UCSD-AML1 (cell line): Measurements from ENCODE around the gene FBXO9.
A peak's percentile ranks its signal among the peaks of the same experiment; 100 is the strongest.

ENCODE experiments used
- DNase-seq: peaks from one replicate; lab custom pipeline; 2025; ENCODE audit not compliant: unreplicated experiment; lab: John Stamatoyannopoulos, UW

Gene FBXO9

DNA sequence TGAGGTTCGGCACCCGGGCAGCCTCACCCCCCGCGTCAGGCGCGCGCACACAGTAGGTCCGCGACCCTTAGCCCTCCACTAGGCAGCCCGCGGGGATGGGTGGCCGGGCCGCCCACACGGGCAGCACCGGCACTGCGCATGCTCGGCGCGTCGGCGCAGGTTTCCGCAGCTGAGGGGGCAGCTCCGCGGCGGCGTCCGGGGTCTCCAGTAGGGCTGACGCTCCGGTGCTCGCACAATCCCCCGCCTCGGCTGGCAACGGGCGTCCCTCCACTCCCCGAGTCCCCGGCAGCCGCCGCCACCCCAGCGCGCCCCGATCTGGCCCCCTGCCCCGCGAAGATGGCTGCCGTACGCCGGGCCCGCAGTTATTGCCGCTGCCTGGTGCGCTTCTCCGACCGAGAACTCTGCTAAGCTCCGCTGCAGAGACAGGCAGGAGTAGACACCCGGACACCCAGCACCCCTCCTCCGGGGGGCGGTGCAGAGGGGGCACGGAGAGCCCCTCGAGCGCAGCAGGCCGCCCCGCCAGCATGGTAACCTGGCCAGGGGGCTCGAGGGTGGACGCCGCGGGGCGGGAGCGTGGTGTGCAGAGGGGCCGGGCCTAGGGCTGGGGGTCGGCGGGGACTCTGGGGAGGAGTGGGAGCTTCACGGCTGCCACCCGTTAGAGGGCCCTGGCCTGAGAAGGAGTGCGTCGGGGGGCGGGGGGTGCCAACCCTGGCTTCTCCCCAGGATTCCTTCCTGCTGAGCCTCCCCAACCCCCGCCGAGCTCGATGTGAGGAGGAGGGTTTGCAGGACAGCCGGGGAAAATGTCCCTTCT lies at the start of gene FBXO9:
Gene FBXO9, plus strand, starts transcription at position 139 of the 811 bp plus-strand sequence. Its CDS starts 386 bp downstream, at position 525.
- DNase-seq: peak; percentile 80

DNA sequence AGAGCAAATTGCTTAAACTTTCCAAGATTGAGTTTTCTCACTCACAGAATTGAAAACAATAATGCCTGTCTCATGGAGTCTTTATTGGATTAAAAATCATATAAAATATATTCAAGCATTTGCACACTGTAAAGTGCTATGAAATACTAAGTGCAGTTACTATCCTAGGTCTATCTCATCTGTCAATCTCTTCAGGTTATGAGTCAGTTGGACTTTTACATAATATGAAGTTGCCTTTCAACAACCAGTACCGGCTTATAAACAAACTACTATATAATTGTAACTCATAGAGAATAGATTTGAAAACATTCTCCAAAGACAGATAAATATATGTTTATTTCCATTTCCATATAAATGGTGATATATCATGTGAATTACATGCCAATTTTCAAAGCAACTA lies 49.7 kb upstream of the FBXO9 start:
- no peak for DNase-seq

DNA sequence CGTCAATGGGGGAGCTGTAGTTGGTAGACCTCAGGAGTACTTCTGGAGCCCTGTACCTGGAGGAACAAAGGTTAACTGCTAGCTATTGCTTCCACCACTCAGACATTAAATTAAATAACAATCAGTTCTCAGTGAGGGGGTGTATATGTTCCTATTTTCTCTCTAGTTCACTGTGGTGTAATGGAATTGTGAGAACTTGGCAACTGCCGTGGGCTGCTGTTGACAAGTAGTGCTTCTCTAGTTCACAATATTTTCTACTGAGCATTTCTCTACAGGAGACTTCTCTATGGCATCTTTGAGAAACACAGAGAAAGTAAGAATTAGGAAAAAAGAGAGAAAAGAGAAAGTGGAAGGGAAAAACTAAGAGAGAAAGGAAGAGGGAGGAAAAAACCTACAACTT lies 46.8 kb upstream of the FBXO9 start:
- no peak for DNase-seq

- DNase-seq: no peak
Observed at GRCh38 chr6:53020005-53020744, 45.0 kb upstream of the FBXO9 start.

GRCh38 chr6:53023323-53023722 lies 41.9 kb upstream of the FBXO9 start:
- DNase-seq: no peak

GRCh38 chr6:53026526-53026925 lies 38.7 kb upstream of the FBXO9 start:
- DNase-seq: no peak

GRCh38 chr6:53027131-53027718 lies 38.0 kb upstream of the FBXO9 start:
- DNase-seq: no peak

DNA sequence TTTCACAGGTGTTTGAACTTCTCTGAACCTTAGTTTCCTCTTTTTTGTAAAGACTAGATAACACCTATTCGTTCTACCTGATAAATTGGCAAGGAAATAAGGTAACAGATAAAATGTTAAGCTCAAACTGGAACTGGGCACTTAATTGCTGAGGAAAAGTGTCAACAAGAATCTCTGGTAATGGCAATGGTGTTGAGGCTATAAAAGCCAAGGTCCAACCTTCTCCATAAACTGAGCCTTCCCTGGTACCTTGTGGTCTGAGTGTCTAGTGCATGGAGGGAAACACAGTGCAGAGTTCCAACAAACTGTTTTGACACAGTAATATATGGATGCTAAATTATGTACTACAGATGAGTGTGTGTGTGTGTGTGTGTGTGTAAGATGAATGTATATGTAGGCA lies 36.7 kb upstream of the FBXO9 start:
- no peak for DNase-seq

GRCh38 chr6:53029257-53029656 lies 35.9 kb upstream of the FBXO9 start:
- no peak for DNase-seq

DNA sequence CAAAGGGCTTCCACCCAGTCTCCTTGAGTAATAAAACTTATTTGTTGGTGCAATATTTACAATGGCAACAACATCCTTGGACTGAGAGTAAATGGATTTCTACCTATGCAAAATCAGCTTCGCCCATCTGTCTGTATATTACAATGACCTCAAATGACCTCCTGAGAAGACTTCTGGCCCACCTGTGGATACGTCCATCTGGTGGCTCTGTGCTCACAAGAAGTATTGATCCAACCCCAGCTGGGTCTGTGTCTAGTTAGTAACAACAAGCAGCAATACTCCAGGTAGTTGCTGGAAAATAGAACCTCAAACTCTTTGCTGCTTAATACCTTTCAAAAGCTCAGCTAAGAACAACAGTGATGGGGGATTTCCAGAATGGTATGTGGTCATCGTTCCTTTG lies 35.4 kb upstream of the FBXO9 start:
- DNase-seq: no peak

DNA sequence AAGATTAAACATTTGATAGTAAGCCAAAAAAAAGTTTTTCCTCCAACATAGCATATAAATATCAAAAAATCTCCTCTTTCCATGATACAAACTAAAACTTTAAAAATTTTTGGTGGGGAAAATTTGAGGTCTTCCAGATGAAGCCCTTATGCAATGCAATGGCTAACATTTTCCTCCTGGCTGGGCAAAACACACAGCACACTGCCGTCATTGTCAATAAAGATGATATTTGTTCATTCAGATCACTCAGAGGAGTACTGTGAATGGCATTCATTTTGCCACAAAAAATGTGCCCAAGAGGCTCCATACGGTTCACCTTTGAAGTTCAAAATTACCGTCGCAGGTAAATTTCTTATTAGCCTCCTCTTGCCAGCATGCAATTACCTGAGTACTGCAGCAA lies 33.9 kb upstream of the FBXO9 start:
- no peak for DNase-seq

GRCh38 chr6:53032849-53033248 lies 32.4 kb upstream of the FBXO9 start:
- DNase-seq: no peak

DNA sequence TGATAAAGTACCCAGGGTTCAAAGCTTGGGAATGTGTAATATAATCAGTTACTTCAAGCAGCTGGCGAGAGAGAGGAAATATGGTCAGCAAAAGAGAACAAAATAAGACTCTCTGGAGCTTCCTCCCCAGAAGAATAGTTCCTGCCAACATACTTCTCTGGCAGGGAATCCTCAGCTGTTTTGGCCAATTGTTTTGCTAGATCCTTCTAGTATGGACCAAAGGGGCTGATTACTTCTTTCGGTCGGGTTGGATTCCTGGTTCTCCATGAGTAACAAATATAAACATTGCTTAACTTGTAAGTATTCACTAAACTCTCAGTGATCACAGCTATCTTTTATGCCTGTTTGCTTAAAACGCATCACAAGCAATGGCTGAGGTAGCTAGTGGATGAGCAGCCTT lies 31.4 kb upstream of the FBXO9 start:
- no peak for DNase-seq

GRCh38 chr6:53035549-53036213 lies 29.5 kb upstream of the FBXO9 start:
- DNase-seq: peak; percentile 11

GRCh38 chr6:53038141-53038540 lies 27.1 kb upstream of the FBXO9 start:
- no peak for DNase-seq

DNA sequence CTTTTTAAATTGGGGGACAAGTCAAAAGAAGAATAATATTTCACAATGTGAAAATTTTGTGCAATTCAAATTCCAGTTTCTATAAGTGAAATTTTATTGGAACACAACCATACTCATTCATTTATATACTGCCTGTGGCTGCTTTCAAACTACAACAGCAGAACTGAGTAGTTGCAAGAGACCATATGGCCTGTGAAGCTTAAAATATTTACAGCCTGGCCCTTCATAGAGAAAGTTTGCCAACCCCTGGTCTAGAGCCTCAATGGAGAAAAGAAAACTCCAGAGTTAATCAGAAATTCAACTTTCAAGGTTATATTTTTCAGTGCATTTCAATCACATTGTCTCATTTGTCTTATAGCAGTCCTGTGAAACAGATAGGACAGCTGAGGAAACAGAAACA lies 26.6 kb upstream of the FBXO9 start:
- no peak for DNase-seq

GRCh38 chr6:53041356-53041755 lies 23.8 kb upstream of the FBXO9 start:
- no peak for DNase-seq

GRCh38 chr6:53042112-53042511 lies 23.1 kb upstream of the FBXO9 start:
- no peak for DNase-seq

GRCh38 chr6:53043581-53043980 lies 21.6 kb upstream of the FBXO9 start:
- DNase-seq: no peak

DNA sequence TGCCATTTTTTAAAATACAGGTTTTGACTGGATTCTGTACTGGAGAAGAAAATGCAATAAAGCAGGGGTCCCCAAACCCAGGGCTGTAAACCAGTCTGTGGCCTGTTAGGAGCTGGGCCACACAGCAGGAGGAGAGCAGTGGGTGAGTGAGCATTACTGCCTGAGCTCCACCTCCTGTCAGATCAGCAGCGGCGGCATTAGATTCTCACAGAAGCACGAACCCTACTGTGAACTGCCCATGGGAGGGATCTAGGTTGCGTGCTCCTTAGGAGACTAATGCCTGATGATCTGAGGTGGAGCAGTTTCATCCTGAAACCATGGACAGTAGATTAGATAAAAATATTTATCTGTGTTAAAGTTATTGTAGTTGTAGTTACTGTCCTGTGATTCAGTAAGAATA lies 21.1 kb upstream of the FBXO9 start:
- no peak for DNase-seq

- DNase-seq: no peak
Observed at GRCh38 chr6:53044572-53044971, 20.6 kb upstream of the FBXO9 start.
